ENCODE measurements around the gene SNRPA1. TPM values are rescaled to one million over a fixed set of nuclear protein-coding genes. Genes with fewer than 3 reads are reported as not detected.

Gene SNRPA1
- polyA plus RNA-seq, 1 experiment = 57.0 TPM

- no peak overlapping the region for H3K4me3 ChIP-seq (ENCODE audit: low read depth, low read length)
- H3K27ac ChIP-seq (ENCODE audit: low read depth, low read length) = no peak overlapping the region
- TF ChIP-seq CTCF (IDR thresholded peaks at IDR 0.05; ENCODE audit: low read depth, low read length) = no peak
- peaks cover 2% of the 10 kb centered on the region for H3K27me3 ChIP-seq (ENCODE audit: control insufficient read depth, insufficient read depth, low read length)
- CTCF ChIA-PET = interaction anchor here (12.0 kb wide), 1 partner anchor 333 kb away, joined by 232 read pairs; no protein-coding TSS in a partner anchor
- H3K9me3 ChIP-seq (ENCODE audit: control insufficient read depth, insufficient read depth, low read length) = no peaks in the 10 kb centered on the region; the same call in 1 of the 2 replicates
- DNase-seq (ENCODE audit: low read depth, low spot score) = no peak
- POLR2A ChIA-PET = no interaction called here
Measured at GRCh38 chr15:101306341-101307047, 11.4 kb upstream of the SNRPA1 start.

- POLR2A ChIA-PET = no interaction called here
- no peak for TF ChIP-seq CTCF (IDR thresholded peaks at IDR 0.05; ENCODE audit: low read depth, low read length)
- no peak overlapping the region for H3K4me3 ChIP-seq (ENCODE audit: low read depth, low read length)
- H3K9me3 ChIP-seq (ENCODE audit: control insufficient read depth, insufficient read depth, low read length) = no peaks in the 10 kb centered on the region; the same call in 1 of the 2 replicates
- DNase-seq (ENCODE audit: low read depth, low spot score) = no peak
- H3K27ac ChIP-seq (ENCODE audit: low read depth, low read length) = no peak overlapping the region
- CTCF ChIA-PET = interaction anchor here (12.0 kb wide), 1 partner anchor 334 kb away, joined by 232 read pairs; no protein-coding TSS in a partner anchor
- H3K27me3 ChIP-seq (ENCODE audit: control insufficient read depth, insufficient read depth, low read length) = peaks cover 4% of the 10 kb centered on the region
Measured at GRCh38 chr15:101305820-101306255, 10.8 kb upstream of the SNRPA1 start.

- TF ChIP-seq CTCF (IDR thresholded peaks at IDR 0.05; ENCODE audit: low read depth, low read length) = no peak
- CTCF ChIA-PET = interaction anchor here (1.1 to 12.0 kb wide), 2 partner anchors 10 to 336 kb away, joined by 4 to 232 read pairs; no protein-coding TSS in a partner anchor
- Histone ChIP-seq H3K27me3 (ENCODE audit: control insufficient read depth, insufficient read depth, low read length) (peaks cover 4% of the 10 kb centered on the region), H3K9me3 (ENCODE audit: control insufficient read depth, insufficient read depth, low read length) (no peaks in the 10 kb centered on the region), H3K4me3 (ENCODE audit: low read depth, low read length) (no peak overlapping the region), H3K27ac (ENCODE audit: low read depth, low read length) (no peak overlapping the region)
- DNase-seq (ENCODE audit: low read depth, low spot score) = no peak
- POLR2A ChIA-PET = no interaction called here
Measured at GRCh38 chr15:101303408-101303807, 8.4 kb upstream of the SNRPA1 start.

- Histone ChIP-seq H3K4me3 (ENCODE audit: low read depth, low read length) (peak overlapping the region; percentile 65), H3K27ac (ENCODE audit: low read depth, low read length) (peak overlapping the region; percentile 39), H3K9me3 (ENCODE audit: control insufficient read depth, insufficient read depth, low read length) (no peaks in the 10 kb centered on the region), H3K27me3 (ENCODE audit: control insufficient read depth, insufficient read depth, low read length) (peaks cover 2% of the 10 kb centered on the region)
- TF ChIP-seq CTCF (IDR thresholded peaks at IDR 0.05; ENCODE audit: low read depth, low read length) = no peak
- CTCF ChIA-PET = interaction anchor here (0.6 to 12.0 kb wide), 4 partner anchors 13 to 646 kb away, joined by 3 to 232 read pairs (median 5); no protein-coding TSS in a partner anchor
- DNase-seq (ENCODE audit: low read depth, low spot score) = no peak
- POLR2A ChIA-PET = no interaction called here
Measured at GRCh38 chr15:101296418-101297405, 1.7 kb upstream of the SNRPA1 start.
